GM23248 (cell line): ENCODE measurements around the gene DBH. TPM values are rescaled to one million over a fixed set of nuclear protein-coding genes. Genes with fewer than 3 reads are reported as not detected.

Experiments
- DNase-seq: peaks from one replicate; pipeline ENCODE4 v3.0.0-alpha.2; 2015
- H2AFZ ChIP-seq: fragments of 200-600 bp; sonication (generic); 2 replicates; pipeline ENCODE4 v1.6.1; 2016; ENCODE audit warnings: antibody characterized with exemption
- H3F3A ChIP-seq: fragments of 200-600 bp; sonication (generic); 2 replicates; pipeline ENCODE4 v1.6.1; 2016; ENCODE audit warnings: mild to moderate bottlenecking, antibody characterized with exemption, mixed run types; ENCODE audit not compliant: insufficient read depth
- H3K27ac ChIP-seq: fragments of 200-600 bp; sonication (generic); 2 replicates; pipeline ENCODE4 v1.5.1; 2016; ENCODE audit warnings: mild to moderate bottlenecking
- H3K27me3 ChIP-seq: fragments of 200-600 bp; sonication (generic); replicated peaks from 2 replicates; pipeline ENCODE4 v1.6.1; 2016; ENCODE audit warnings: mild to moderate bottlenecking; ENCODE audit not compliant: insufficient read depth
- H3K36me3 ChIP-seq: fragments of 200-600 bp; sonication (generic); 2 replicates; pipeline ENCODE4 v1.6.1; 2016; ENCODE audit warnings: low read depth, mild to moderate bottlenecking
- H3K4me1 ChIP-seq: fragments of 200-600 bp; sonication (generic); 2 replicates; pipeline ENCODE4 v1.6.1; 2016; ENCODE audit warnings: mild to moderate bottlenecking; ENCODE audit not compliant: insufficient read depth
- H3K4me2 ChIP-seq: fragments of 200-600 bp; sonication (generic); one replicate; pipeline ENCODE4 v1.6.1; 2016; ENCODE audit warnings: mild to moderate bottlenecking; ENCODE audit not compliant: unreplicated experiment
- H3K4me3 ChIP-seq: fragments of 200-600 bp; sonication (generic); 2 replicates; pipeline ENCODE4 v1.5.1; 2016; ENCODE audit warnings: mild to moderate bottlenecking
- H3K79me2 ChIP-seq: fragments of 200-600 bp; sonication (generic); 2 replicates; pipeline ENCODE4 v1.6.1; 2016; ENCODE audit warnings: mild to moderate bottlenecking; ENCODE audit not compliant: insufficient read depth
- H3K9ac ChIP-seq: fragments of 200-600 bp; sonication (generic); 2 replicates; pipeline ENCODE4 v1.6.1; 2016; ENCODE audit warnings: mild to moderate bottlenecking
- H3K9me2 ChIP-seq: fragments of 200-600 bp; sonication (generic); 2 replicates; pipeline ENCODE4 v1.6.1; 2016; ENCODE audit warnings: mixed run types, mild to moderate bottlenecking, moderate library complexity; ENCODE audit not compliant: insufficient read depth
- H3K9me3 ChIP-seq: fragments of 200-600 bp; sonication (generic); one replicate; pipeline ENCODE4 v1.6.1; 2017; ENCODE audit warnings: low read depth
- H4K20me1 ChIP-seq: fragments of 200-600 bp; sonication (generic); 2 replicates; pipeline ENCODE4 v1.6.0; 2016; ENCODE audit not compliant: insufficient read depth
- EZH2 ChIP-seq: fragments of 200-600 bp; sonication (generic); IDR thresholded peaks from 2 replicates; pipeline ENCODE4 v1.6.1; 2018; ENCODE audit warnings: antibody characterized with exemption, mild to moderate bottlenecking; ENCODE audit not compliant: insufficient read depth, poor library complexity, severe bottlenecking
- EZH2phosphoT487 ChIP-seq: fragments of 200-600 bp; sonication (generic); IDR thresholded peaks from 2 replicates; pipeline ENCODE4 v1.6.1; 2018; ENCODE audit warnings: antibody characterized with exemption, moderate library complexity, mild to moderate bottlenecking, low read depth; ENCODE audit not compliant: insufficient read depth
- WGBS, 2 experiments: methylation state at CpG; one replicate each; pipeline ENCODE4 v1.1.6; 2015 to 2017; ENCODE audit warnings: low lambda C conversion rate in 2 of 2, low coverage in 1 of 2; ENCODE audit errors: missing lambda C conversion rate in 2 of 2; 5-methylcytosine and 5-hydroxymethylcytosine counted together
- in situ Hi-C: fragments of 300-500 bp; cut with MboI; formaldehyde crosslinking; loops from 2 replicates; pipeline ENCODE4 v1.15.0; 2020
- polyA plus RNA-seq: library from polyadenylated mRNA; unstranded; fragments of >200 nt; fragmentation: Nextera tagmentation; extraction: Ambion mirVana; gene quantifications from 2 replicates; pipeline ENCODE4 v1.2.1, GENCODE V29; 2016
- total RNA-seq: library from RNA; depleted of rRNA; stranded (reverse); fragments of >200 nt; shearing (Covaris generic); gene quantifications from 2 replicates; pipeline ENCODE4 v1.2.3, GENCODE V29; 2014

Gene DBH
- total and polyA plus RNA-seq, 2 experiments from 2014 or later: not detected

DNA sequence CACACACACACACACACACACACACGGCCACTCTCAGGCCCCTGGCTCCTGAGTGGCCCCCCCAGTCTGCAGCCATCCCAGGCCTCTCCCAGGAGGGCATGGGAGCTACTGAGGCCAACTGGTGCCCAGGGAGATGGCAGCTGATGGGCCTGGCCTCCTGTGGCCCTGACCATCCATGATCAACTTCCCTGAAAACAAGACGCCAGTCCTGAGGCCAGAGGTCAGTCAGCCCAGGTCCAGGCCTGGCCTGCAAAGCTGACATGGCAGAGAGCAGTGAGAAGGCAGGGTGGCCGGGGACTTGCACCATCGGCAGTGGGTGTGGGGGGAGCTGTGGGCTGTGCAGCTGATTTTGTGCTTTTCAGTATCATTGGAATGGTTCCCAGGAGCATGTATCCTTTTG is 55.0 kb downstream of the DBH start:
- Histone ChIP-seq H3K27me3 (peaks cover under 1% of the 10 kb centered on the region; the same call in 1 of the 2 replicates), H4K20me1 (no peaks in the 10 kb centered on the region), H2AFZ (no peak overlapping the region), H3K4me1 (no peaks in the 10 kb centered on the region), H3K36me3 (no peaks in the 10 kb centered on the region), H3F3A (no peaks in the 10 kb centered on the region), H3K79me2 (no peaks in the 10 kb centered on the region), H3K4me2 (no peak overlapping the region), H3K9me3 (no peaks in the 10 kb centered on the region), H3K4me3 (no peak overlapping the region), H3K27ac (no peak overlapping the region), H3K9me2 (no peaks in the 10 kb centered on the region), H3K9ac (no peak overlapping the region)
- DNase-seq: no peak
- WGBS, 2 experiments: 58 to 63% methylated on average over 4 of the region's 4 CpGs
- TF ChIP-seq EZH2 (no peak), EZH2phosphoT487 (no peak)
- in situ Hi-C loops: no loop called here

GRCh38 chr9:133691626-133692363 is 55.6 kb downstream of the DBH start:
- Histone ChIP-seq H3K9ac (no peak overlapping the region), H3K27me3 (peaks cover 6% of the 10 kb centered on the region; the same call in 1 of the 2 replicates), H3F3A (no peaks in the 10 kb centered on the region), H3K79me2 (no peaks in the 10 kb centered on the region), H3K27ac (no peak overlapping the region), H2AFZ (no peak overlapping the region), H3K4me1 (no peaks in the 10 kb centered on the region), H3K9me2 (no peaks in the 10 kb centered on the region), H4K20me1 (no peaks in the 10 kb centered on the region), H3K4me2 (no peak overlapping the region), H3K9me3 (no peaks in the 10 kb centered on the region), H3K4me3 (no peak overlapping the region), H3K36me3 (no peaks in the 10 kb centered on the region)
- in situ Hi-C loops: no loop called here
- peak; percentile 24 for DNase-seq
- TF ChIP-seq EZH2phosphoT487: no peak
- TF ChIP-seq EZH2: no peak
- 78 to 84% methylated on average over 18 to 19 of the region's 19 CpGs for WGBS, 2 experiments

DNA sequence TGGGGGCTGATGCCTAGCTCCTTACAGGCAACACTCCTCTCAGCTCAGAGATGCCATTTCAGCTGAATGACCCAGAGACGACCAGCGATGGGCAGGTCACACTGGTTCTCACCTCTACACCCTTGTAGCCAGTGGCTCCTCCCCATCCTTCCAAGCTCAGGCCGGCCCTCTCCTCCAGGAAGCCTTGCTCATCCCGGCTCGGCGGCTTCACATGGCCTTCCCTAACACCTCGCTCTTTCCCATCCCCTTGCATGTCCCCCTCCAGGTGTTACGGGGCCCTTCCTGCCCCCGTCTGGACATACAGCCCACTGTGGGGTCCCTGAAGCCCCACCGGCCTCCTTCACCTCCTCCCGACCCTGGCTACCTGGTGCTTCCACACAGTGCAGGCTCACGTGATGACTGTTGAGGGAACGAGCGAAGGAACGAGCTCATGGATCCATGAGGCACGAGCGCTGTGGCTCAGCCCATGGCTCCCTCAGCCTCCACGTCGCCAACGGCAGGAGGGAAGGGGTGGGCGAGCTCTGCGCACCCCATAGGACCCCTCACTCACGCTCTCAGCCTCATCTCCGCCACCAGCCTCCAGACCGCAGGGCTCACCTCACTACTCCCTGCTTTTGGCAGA is 56.3 kb downstream of the DBH start:
- DNase-seq: no peak
- no peak overlapping the region for H3K4me3 ChIP-seq
- no peaks in the 10 kb centered on the region for H3K36me3 ChIP-seq
- no peaks in the 10 kb centered on the region for H3K9me3 ChIP-seq
- H3K27ac ChIP-seq: no peak overlapping the region
- H3K79me2 ChIP-seq: no peaks in the 10 kb centered on the region
- no peak overlapping the region for H2AFZ ChIP-seq
- TF ChIP-seq EZH2phosphoT487 (no peak), EZH2 (no peak)
- no peak overlapping the region for H3K4me2 ChIP-seq
- no peaks in the 10 kb centered on the region for H3K4me1 ChIP-seq
- no peaks in the 10 kb centered on the region for H3F3A ChIP-seq
- in situ Hi-C loops: no loop called here
- H3K9me2 ChIP-seq: no peaks in the 10 kb centered on the region
- WGBS, 2 experiments: 62 to 68% methylated on average over 20 to 25 of the region's 25 CpGs
- H3K27me3 ChIP-seq: peaks cover 13% of the 10 kb centered on the region; the same call in 1 of the 2 replicates
- H3K9ac ChIP-seq: no peak overlapping the region
- no peaks in the 10 kb centered on the region for H4K20me1 ChIP-seq

- no peaks in the 10 kb centered on the region for H3K36me3 ChIP-seq
- no peaks in the 10 kb centered on the region for H4K20me1 ChIP-seq
- no peak overlapping the region for H3K4me3 ChIP-seq
- in situ Hi-C loops: no loop called here
- no peaks in the 10 kb centered on the region for H3K4me1 ChIP-seq
- no peak overlapping the region for H3K9ac ChIP-seq
- H3K9me2 ChIP-seq: no peaks in the 10 kb centered on the region
- H2AFZ ChIP-seq: no peak overlapping the region
- no peaks in the 10 kb centered on the region for H3K79me2 ChIP-seq
- TF ChIP-seq EZH2: no peak
- H3K9me3 ChIP-seq: no peaks in the 10 kb centered on the region
- H3F3A ChIP-seq: no peaks in the 10 kb centered on the region
- H3K4me2 ChIP-seq: no peak overlapping the region
- H3K27ac ChIP-seq: no peak overlapping the region
- WGBS, 2 experiments: 64 to 68% methylated on average over 10 of the region's 10 CpGs
- peaks cover 19% of the 10 kb centered on the region; the same call in 1 of the 2 replicates for H3K27me3 ChIP-seq
- no peak for DNase-seq
Measured at GRCh38 chr9:133693116-133693515, 57.0 kb downstream of the DBH start.
